Measurements from ENCODE around the gene RANBP3L. TPM values are rescaled to one million over a fixed set of nuclear protein-coding genes. Genes with fewer than 3 reads are reported as not detected.

Gene RANBP3L
- total and polyA plus RNA-seq, 4 donors, result 0.33 to 9.2 (median 2.1) TPM

- no peaks in the 10 kb centered on the region for H3K36me3 ChIP-seq (ENCODE audit: control insufficient read depth in 4 of 4, insufficient read depth in 3 of 4, low read depth in 1 of 4, low read length in 3 of 4)
- H3K4me3 ChIP-seq (ENCODE audit: low read depth in 1 of 3, low read length in 3 of 3), result peak overlapping the region; percentile 69 to 88 (median 70)
- WGBS, result under 1% methylated on average over 61 of the region's 61 CpGs
- peak overlapping the region; percentile 98 to 99 for H3K27ac ChIP-seq (ENCODE audit: low read depth in 1 of 2, low read length in 2 of 2)
- H3K9me3 ChIP-seq (ENCODE audit: control insufficient read depth in 4 of 4, low read length in 3 of 4), result no peaks in the 10 kb centered on the region
- H3K9ac ChIP-seq (ENCODE audit: low read depth in 1 of 2, low read length in 2 of 2), result peak overlapping the region; percentile 87 to 99
- DNase-seq (ENCODE audit: low spot score), result peak; percentile 69
- H3K27me3 ChIP-seq (ENCODE audit: control insufficient read depth in 4 of 4, insufficient read depth in 4 of 4, low read length in 3 of 4), result no peaks in the 10 kb centered on the region
- TF ChIP-seq GABPA (IDR thresholded peaks at IDR 0.05 in 1 of 2, conservative IDR thresholded peaks at IDR 0.05 in 1 of 2), result no peak
- no peak for TF ChIP-seq FOXA2 (IDR thresholded peaks at IDR 0.05)
- TF ChIP-seq FOXA1 (IDR thresholded peaks at IDR 0.05), result no peak
- peak in 1 of 2 donors; percentile 46 for TF ChIP-seq EGR1 (IDR thresholded peaks at IDR 0.05; ENCODE audit: low read depth in 2 of 2)
- TF ChIP-seq YY1 (IDR thresholded peaks at IDR 0.05), result no peak
- no peak for TF ChIP-seq HNF4G (IDR thresholded peaks at IDR 0.05)
- peak; percentile 27 for TF ChIP-seq SP1 (IDR thresholded peaks at IDR 0.05)
- peak; percentile 8 to 41 for TF ChIP-seq RAD21 (IDR thresholded peaks at IDR 0.05)
- no peak for TF ChIP-seq TAF1 (conservative IDR thresholded peaks at IDR 0.05)
- peaks cover 3 to 45% (median 28%) of the 10 kb centered on the region in 4 donors for H3K4me1 ChIP-seq (ENCODE audit: control insufficient read depth in 4 of 4, insufficient read depth in 4 of 4, low read length in 3 of 4)
These were observed 60.7 kb downstream of the RANBP3L start for GRCh38 chr5:36240779-36241630.

GRCh38 chr5:36239370-36240293 lies 62.1 kb downstream of the RANBP3L start:
- Histone ChIP-seq H3K27ac (ENCODE audit: low read depth in 1 of 2, low read length in 2 of 2) (peak overlapping the region; percentile 98 to 99), H3K4me3 (ENCODE audit: low read depth in 1 of 3, low read length in 3 of 3) (peak overlapping the region; percentile 69 to 88 (median 70)), H3K4me1 (ENCODE audit: control insufficient read depth in 4 of 4, insufficient read depth in 4 of 4, low read length in 3 of 4) (peaks cover 3 to 50% (median 30%) of the 10 kb centered on the region in 4 donors), H3K9me3 (ENCODE audit: control insufficient read depth in 4 of 4, low read length in 3 of 4) (no peaks in the 10 kb centered on the region), H3K9ac (ENCODE audit: low read depth in 1 of 2, low read length in 2 of 2) (peak overlapping the region; percentile 87 to 99), H3K27me3 (ENCODE audit: control insufficient read depth in 4 of 4, insufficient read depth in 4 of 4, low read length in 3 of 4) (no peaks in the 10 kb centered on the region), H3K36me3 (ENCODE audit: control insufficient read depth in 4 of 4, insufficient read depth in 3 of 4, low read depth in 1 of 4, low read length in 3 of 4) (no peaks in the 10 kb centered on the region)
- TF ChIP-seq ZBTB33 (IDR thresholded peaks at IDR 0.05), result peak; percentile 79
- TF ChIP-seq EGR1 (IDR thresholded peaks at IDR 0.05; ENCODE audit: low read depth in 2 of 2), result peak in 1 of 2 donors; percentile 71
- TF ChIP-seq SP1 (IDR thresholded peaks at IDR 0.05), result peak; percentile 72
- no peak for TF ChIP-seq GABPA (IDR thresholded peaks at IDR 0.05 in 1 of 2, conservative IDR thresholded peaks at IDR 0.05 in 1 of 2)
- peak; percentile 17 to 80 for TF ChIP-seq RXRA (IDR thresholded peaks at IDR 0.05)
- peak; percentile 45 for TF ChIP-seq REST (IDR thresholded peaks at IDR 0.05)
- TF ChIP-seq FOXA2 (IDR thresholded peaks at IDR 0.05), result peak; percentile 87
- no peak for TF ChIP-seq HNF4G (IDR thresholded peaks at IDR 0.05)
- peak; percentile 26 to 85 for TF ChIP-seq JUND (IDR thresholded peaks at IDR 0.05)
- no peak for TF ChIP-seq CTCF (IDR thresholded peaks at IDR 0.05; ENCODE audit: low read depth, low read length, missing input control)
- peak; percentile 69 to 79 for TF ChIP-seq HNF4A (conservative IDR thresholded peaks at IDR 0.05)
- peak; percentile 64 for TF ChIP-seq TAF1 (conservative IDR thresholded peaks at IDR 0.05)
- TF ChIP-seq NR2F2 (IDR thresholded peaks at IDR 0.05), result peak; percentile 22
- peak; percentile 67 for TF ChIP-seq YY1 (IDR thresholded peaks at IDR 0.05)
- TF ChIP-seq MAX (IDR thresholded peaks at IDR 0.05), result peak; percentile 70
- peak; percentile 67 for TF ChIP-seq FOXA1 (IDR thresholded peaks at IDR 0.05)
- peak; percentile 47 to 56 for TF ChIP-seq RAD21 (IDR thresholded peaks at IDR 0.05)
- TF ChIP-seq ATF3 (IDR thresholded peaks at IDR 0.05), result peak; percentile 21
- WGBS, result 21% methylated on average over 4 of the region's 4 CpGs
- no peak for DNase-seq (ENCODE audit: low spot score)

All from liver (tissue), 9 donors.